Stimulated activated CD8-positive, alpha-beta memory T cell treated with anti-CD3 and anti-CD28 coated beads, Interleukin-7, amount 100 ng/mL, for 24 hours (primary cell): ENCODE measurements around the gene ZNF649.
A peak's percentile ranks its signal among the peaks of the same experiment; 100 is the strongest.

ENCODE experiments used
- DNase-seq: peaks from one replicate; pipeline ENCODE4 v3.0.0-alpha.2; 2020; ENCODE audit warnings: low read depth

ZNF649 gene

GRCh38 chr19:51887522-51888498, 17.0 kb downstream of the ZNF649 start, which contains the start of gene ZNF577:
ZNF577 (minus strand) TSS chr19:51887951; CDS start chr19:51880382, 7,569 bp downstream.
- peak; percentile 39 for DNase-seq

DNA sequence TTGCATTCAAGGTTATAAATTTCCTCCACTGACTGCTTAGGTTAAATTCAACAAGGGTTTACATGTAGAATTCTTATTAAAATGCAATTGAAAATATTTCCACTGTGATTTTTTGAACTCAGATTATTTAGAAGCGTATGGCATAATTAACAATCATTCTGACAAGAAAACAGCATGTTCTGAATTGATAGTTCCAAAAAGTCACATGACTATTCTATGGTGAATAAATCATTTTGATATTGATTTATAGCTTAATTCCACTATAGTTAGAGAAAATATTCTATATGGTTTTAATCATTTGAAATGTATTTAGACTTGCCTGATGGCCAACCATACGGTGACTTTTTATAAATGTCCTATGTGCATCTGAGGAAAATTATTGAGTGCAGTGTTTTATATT, 20.1 kb downstream of the ZNF649 start:
- DNase-seq = no peak

- DNase-seq = no peak
Observed at GRCh38 chr19:51882518-51882917, 22.3 kb downstream of the ZNF649 start.

DNA sequence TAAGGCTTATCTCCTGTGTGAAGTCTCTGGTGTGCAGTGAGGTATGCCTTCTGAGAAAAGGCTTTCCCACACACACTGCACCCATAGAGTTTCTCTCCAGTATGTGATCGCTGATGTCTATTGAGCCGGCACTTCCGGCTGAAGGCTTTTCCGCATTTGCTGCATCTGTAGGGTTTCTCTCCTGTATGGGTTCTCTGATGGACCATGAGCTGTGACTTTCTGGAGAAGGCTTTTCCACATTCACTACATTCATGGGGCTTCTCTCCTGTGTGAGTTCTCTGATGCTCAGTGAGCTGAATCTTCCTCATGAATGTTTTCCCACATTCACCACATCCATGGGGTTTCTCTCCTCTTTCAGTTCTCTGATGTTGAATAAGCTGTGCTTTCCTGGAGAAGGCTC, 31.7 kb downstream of the ZNF649 start:
- no peak for DNase-seq

- DNase-seq = no peak
Observed at GRCh38 chr19:51861870-51862622, 42.8 kb downstream of the ZNF649 start.
